Fibroblast of the conjunctiva (primary cell): ENCODE measurements around the gene OSR1.
"Not testable (repeated sequence)": the region's sequence is repeated elsewhere in the genome, so short reads cannot be mapped to it uniquely, and the experiment has no call there.

Source experiments
- DNase-seq: peaks from one replicate; pipeline ENCODE4 v3.0.0-alpha.2; 2010; ENCODE audit warnings: low read depth

OSR1 gene

DNA sequence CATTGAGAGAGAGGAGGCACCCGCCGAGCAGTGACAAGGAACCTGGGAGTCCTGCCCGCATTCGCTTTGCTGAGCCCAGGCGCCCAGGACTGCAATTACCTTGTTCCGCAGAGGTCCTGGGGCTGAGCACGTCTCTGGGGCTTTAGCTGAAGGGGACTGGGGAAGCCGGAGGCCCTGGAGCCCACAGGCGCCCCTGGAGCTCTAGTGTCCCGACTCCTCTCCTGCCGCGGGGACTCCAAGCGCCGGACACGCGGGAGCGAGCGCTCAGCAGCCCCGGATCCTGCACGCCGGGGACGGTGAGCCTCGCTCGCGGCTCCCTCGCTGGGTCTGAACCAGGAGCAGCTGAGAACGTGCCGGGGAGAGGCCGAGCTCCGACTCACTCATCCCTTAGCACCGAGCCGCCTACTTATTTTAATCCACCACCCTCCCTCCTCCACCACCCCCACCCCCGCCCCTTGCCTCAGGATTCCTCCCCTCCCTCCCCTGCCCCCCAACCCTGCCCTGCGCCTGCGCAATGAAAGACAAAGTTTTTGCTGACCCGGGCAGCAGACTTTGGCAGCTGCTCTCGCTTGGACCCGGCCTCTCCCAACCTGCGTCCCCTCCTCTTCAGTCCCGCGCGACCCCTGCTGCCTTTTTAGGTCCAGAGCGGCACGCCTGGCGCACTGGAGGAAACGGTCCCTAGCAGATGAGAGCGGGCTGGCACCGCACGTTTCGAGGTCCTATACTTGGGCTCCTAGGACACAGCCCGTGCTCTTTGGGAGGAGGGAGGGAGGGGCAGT is at the start of gene OSR1:
TSS of gene OSR1 (minus strand) at position 382 of the 779 bp plus-strand sequence. CDS start 4,818 bp downstream, outside the sequence.
- peak; percentile 81 for DNase-seq

DNA sequence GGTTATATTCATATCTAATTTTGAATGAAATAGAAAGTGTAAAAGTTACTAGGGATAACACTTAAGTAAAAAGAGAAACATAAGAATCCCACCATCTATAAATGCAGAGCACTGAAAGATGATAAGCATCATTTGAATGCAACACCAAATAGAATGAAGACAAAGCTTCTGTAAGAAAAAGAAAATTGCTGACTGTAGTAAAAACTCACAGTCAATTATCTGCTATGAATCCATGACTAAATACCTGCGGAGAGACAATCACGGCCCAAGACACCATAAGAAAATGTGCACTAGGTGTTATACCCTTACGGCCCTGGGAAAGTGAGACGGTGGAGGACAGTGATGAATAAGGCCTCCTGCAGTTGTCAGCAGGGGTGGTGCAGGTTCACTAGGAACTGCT is 45.4 kb upstream of the OSR1 start:
- DNase-seq: no peak

GRCh38 chr2:19392191-19392590 is 33.8 kb upstream of the OSR1 start:
- no peak for DNase-seq

- DNase-seq: not testable (repeated sequence)
Measured at GRCh38 chr2:19389469-19389868, 31.0 kb upstream of the OSR1 start.

DNA sequence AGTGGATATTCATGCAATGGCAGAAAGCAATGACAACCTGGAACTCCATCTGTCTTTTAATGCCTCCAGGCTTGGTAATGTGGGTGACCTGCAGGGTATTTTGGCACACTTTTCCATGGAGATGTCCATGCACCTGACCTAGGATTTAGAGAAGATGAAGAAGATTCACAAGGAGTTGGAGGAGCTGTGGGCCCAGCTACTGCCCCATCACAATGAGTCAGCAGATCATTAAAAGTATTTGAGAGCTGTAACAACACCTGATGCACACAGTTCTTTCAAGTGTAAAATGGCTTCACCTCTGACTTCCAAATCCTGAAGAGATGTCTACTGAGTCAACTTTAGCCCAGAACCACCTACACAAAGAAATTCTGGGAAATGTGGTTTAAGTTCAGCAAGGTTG is 22.1 kb upstream of the OSR1 start:
- DNase-seq: no peak

- DNase-seq: no peak
Measured at GRCh38 chr2:19378939-19379338, 20.5 kb upstream of the OSR1 start.

GRCh38 chr2:19377717-19378116 is 19.3 kb upstream of the OSR1 start:
- no peak for DNase-seq

- no peak for DNase-seq
Measured at GRCh38 chr2:19373352-19373751, 14.9 kb upstream of the OSR1 start.

DNA sequence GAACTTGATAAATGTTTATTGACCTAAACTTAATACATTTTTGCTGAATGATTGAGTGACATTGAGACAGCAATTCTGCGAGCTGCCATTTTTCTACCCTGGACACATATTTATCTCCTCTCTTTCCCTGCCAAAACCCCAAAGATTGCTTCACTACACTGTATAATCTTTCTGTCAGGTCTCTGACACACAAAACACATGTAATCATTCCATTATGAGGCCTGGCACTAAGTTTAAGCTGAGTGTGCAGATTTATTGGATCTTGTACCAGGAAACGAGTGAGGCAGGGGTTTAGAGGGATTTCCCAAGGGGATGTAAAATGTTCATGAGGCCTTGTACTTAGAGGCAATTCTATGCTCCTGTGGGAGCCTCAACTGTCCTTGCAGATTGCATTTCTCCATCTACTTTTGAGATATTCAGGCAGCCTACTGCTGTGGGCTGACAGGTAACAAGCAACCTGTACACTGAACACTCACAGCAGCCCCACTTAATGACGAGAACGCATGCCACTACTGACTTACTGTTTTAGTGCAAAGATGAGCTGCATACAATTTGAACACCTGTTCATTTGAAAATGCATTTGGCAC is 13.7 kb upstream of the OSR1 start:
- no peak for DNase-seq

DNA sequence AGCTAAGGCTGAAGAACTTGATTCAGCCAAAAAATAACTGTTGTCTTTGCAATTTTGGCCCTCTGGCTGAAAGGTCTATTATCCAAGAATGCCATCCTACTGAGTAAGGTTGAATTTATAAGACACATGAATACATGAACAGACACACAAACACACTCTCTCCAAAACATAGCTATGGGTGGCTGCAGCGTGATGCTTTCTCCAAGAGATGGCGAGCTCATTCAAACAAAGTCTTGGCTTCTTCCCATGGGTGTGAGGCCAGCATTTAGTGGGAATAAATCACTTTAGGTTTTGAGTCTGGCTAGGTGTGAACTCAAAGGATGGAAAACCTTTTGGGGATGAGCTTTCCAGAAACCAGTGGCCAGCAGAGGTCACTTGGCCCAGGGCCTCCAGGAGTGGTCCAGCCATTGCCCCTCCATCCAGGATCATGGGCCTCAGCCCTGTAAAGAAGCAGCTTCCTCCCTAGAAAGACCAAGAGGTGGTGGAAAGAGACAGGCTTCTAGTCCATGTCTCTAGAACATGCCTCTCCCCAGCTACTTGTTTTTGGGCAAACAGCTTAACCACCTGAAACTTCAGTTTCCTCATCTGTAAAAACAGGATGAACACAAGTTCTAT is 11.0 kb upstream of the OSR1 start:
- peak; percentile 55 for DNase-seq

GRCh38 chr2:19368760-19369159 is 10.3 kb upstream of the OSR1 start:
- DNase-seq: no peak

GRCh38 chr2:19367326-19367725 is 8.9 kb upstream of the OSR1 start:
- DNase-seq: no peak

GRCh38 chr2:19365126-19365525 is 6.7 kb upstream of the OSR1 start:
- DNase-seq: no peak

- DNase-seq: no peak
Measured at GRCh38 chr2:19364014-19364413, 5.6 kb upstream of the OSR1 start.

DNA sequence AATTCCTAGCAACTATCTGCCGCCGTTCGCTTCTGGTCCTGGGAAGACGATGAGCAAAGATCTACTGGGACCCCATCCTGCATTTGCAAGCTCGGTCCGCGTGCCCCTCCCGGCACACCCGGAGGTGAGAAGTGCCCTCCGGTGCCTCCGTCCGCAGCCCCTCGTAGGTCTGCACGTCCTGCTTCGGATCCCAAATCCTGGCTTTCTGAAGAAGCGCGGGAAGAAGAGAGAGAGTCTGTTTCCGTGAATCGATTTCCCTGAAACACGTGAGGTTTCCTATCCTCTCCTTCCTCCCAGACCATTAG is 5.0 kb upstream of the OSR1 start:
- no peak for DNase-seq

GRCh38 chr2:19362755-19363473 is 4.5 kb upstream of the OSR1 start:
- DNase-seq: peak; percentile 81

DNA sequence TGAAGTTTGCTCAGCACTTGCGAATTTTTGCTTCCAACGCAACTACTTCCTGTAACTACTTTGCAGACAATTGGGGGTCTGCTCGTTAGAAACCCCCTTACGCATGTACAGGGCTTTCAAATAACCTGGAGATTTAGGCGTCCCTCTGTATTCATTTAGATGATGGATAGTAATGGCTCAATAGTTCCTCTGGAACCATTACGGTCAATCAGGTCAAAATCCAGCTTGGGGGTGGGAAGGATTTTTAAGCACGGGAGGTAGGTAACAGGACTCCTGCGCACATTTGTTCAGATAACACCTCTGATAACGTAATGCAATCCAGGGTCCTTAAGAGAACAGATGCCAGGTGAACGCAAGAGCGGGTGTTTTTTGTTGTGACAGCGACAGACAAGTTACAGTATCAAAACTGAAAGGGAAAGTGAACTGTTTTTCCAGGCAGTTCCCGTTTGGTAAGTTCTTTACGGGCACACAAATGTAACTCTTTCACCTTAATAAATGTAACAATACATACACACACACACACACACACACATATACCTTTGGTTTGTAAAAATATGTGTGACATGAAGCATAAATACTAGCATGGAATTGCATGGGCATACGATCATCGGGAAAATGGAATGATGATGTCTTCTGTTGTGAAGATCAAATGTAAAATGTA is 3.8 kb upstream of the OSR1 start:
- no peak for DNase-seq

DNA sequence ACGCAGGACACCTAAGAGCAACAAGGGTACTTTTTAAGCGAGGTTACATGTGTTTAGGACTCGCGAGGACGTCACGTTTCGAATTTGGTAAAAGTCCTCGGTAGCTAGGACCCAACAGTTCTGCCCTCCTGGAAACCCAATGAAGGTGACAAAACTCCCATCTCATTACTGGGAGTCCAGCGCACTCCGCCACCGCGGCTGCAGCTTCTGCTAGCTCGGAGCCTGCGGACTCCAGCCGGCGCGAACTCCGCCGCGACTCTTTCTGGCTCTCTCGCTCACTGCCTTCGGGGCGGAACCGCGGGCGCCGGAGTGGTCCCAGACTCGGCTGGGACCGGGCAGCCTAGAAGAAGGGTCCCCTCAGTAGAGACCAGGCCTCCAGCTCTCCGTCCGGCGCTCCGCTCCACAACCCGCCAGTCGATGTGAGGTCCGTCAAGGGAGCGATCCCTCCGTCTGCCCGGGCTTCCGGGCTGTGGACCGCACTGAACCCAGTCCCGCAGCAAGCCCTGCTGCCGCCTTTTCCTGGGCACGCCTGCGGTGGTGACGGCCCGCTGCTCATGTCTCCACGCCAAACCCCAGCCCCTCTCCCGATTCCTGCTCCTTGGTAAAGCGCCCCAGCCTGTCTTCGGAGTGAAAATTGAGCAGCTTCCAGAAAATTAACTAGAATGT is 3.0 kb upstream of the OSR1 start:
- DNase-seq: no peak

- DNase-seq: no peak
Measured at GRCh38 chr2:19360966-19361321, 2.5 kb upstream of the OSR1 start.

DNA sequence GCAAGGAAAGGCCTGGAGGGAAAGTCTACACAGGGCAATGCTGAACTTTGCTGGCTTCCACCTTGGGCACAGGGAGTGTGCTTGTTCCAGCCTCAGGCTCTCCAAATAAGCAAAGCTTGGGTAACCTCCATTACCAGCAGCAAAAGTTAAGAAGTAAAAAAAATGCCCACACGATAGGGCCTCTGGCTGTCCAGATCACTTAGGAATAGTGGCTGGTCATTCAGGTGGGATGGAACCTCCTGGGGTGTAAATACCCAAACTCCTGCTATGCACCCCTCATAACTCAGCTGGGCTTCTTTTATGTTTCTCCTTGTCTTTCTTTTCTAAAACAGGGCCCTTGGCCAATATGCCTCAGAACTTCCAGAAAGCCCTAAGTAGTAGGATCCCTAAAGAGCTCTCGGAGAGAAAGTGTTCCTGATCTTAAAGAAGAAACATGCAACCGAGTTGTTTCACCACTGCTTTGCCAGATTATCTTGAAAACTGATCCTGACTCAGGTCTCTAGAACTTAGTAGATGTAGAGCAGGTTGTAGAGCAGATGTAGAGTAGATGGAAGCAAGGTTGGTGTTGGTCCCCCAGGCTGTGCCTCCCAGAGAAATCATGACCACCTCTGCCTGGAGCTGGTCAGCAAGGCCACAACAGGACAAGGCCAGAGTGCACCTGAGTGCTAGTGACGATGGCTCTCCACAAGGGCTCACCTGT is 2.0 kb upstream of the OSR1 start:
- no peak for DNase-seq

GRCh38 chr2:19359456-19359855 is 1.0 kb upstream of the OSR1 start:
- no peak for DNase-seq
